HCT116 (cell line): Measurements from ENCODE around the gene PCDHGA9.

Experiments used
- TF ChIP-seq, protein P1 (sequence below), 3 experiments: fragments of 200-600 bp in 1 of 3; sonication (generic) in 1 of 3; IDR thresholded peaks in 2 of 3; conservative IDR thresholded peaks in 1 of 3; 2 replicates each; pipeline ENCODE4 v1.5.1; 2012 to 2017; ENCODE audit warnings: low read depth in 2 of 3, low read length in 2 of 3, antibody characterized with exemption in 1 of 3, borderline replicate concordance in 1 of 3, control low read depth in 1 of 3, mild to moderate bottlenecking in 1 of 3, mixed read lengths in 1 of 3, mixed run types in 1 of 3, moderate library complexity in 1 of 3; ENCODE audit not compliant: insufficient read depth in 1 of 3
- TF ChIP-seq, protein P2 (sequence below): IDR thresholded peaks from 2 replicates; pipeline ENCODE4 v1.6.1; 2011; ENCODE audit warnings: mild to moderate bottlenecking, low read length, moderate library complexity; ENCODE audit not compliant: insufficient replicate concordance; ENCODE audit errors: extremely low read depth

DNA sequence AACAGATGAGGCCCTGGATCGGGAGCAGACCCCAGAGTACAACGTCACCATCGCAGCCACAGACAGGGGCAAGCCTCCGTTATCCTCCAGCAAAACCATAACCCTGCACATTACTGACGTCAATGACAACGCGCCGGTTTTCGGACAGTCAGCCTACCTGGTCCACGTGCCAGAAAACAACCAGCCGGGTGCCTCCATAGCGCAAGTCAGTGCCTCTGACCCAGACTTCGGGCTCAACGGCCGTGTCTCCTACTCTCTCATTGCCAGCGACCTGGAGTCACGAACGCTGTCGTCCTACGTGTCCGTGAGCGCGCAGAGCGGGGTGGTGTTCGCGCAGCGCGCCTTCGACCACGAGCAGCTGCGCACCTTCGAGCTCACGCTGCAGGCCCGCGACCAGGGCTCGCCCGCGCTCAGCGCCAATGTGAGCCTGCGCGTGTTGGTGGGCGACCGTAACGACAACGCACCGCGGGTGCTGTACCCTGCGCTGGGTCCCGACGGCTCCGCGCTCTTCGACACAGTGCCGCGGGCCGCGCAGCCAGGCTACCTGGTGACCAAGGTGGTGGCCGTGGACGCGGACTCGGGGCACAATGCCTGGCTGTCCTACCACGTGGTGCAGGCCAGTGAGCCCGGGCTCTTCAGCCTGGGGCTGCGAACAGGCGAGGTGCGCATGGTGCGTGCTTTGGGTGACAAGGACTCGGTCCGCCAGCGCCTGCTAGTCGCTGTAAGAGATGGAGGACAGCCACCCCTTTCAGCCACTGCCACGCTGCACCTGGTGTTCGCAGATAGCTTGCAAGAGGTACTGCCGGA is 16.7 kb downstream of the PCDHGA9 start:
- TF ChIP-seq, protein P1, sequence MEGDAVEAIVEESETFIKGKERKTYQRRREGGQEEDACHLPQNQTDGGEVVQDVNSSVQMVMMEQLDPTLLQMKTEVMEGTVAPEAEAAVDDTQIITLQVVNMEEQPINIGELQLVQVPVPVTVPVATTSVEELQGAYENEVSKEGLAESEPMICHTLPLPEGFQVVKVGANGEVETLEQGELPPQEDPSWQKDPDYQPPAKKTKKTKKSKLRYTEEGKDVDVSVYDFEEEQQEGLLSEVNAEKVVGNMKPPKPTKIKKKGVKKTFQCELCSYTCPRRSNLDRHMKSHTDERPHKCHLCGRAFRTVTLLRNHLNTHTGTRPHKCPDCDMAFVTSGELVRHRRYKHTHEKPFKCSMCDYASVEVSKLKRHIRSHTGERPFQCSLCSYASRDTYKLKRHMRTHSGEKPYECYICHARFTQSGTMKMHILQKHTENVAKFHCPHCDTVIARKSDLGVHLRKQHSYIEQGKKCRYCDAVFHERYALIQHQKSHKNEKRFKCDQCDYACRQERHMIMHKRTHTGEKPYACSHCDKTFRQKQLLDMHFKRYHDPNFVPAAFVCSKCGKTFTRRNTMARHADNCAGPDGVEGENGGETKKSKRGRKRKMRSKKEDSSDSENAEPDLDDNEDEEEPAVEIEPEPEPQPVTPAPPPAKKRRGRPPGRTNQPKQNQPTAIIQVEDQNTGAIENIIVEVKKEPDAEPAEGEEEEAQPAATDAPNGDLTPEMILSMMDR (IDR thresholded peaks at IDR 0.05 in 2 of 3, conservative IDR thresholded peaks at IDR 0.05 in 1 of 3; ENCODE audit: borderline replicate concordance in 1 of 3, insufficient read depth in 1 of 3, low read depth in 2 of 3, low read length in 2 of 3) = no peak
- TF ChIP-seq, protein P2, sequence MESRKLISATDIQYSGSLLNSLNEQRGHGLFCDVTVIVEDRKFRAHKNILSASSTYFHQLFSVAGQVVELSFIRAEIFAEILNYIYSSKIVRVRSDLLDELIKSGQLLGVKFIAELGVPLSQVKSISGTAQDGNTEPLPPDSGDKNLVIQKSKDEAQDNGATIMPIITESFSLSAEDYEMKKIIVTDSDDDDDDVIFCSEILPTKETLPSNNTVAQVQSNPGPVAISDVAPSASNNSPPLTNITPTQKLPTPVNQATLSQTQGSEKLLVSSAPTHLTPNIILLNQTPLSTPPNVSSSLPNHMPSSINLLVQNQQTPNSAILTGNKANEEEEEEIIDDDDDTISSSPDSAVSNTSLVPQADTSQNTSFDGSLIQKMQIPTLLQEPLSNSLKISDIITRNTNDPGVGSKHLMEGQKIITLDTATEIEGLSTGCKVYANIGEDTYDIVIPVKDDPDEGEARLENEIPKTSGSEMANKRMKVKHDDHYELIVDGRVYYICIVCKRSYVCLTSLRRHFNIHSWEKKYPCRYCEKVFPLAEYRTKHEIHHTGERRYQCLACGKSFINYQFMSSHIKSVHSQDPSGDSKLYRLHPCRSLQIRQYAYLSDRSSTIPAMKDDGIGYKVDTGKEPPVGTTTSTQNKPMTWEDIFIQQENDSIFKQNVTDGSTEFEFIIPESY = no peak
